ENCODE data around the gene CTTNBP2NL. TPM values are rescaled to one million over a fixed set of nuclear protein-coding genes. Genes with fewer than 3 reads are reported as not detected.
A peak's percentile ranks its signal among the peaks of the same experiment; 100 is the strongest.
"Not testable (repeated sequence)": the region's sequence is repeated elsewhere in the genome, so short reads cannot be mapped to it uniquely, and the experiment has no call there.

CTTNBP2NL gene
- total RNA-seq, 1 experiment from 2014 or later: 11.9 TPM

DNA sequence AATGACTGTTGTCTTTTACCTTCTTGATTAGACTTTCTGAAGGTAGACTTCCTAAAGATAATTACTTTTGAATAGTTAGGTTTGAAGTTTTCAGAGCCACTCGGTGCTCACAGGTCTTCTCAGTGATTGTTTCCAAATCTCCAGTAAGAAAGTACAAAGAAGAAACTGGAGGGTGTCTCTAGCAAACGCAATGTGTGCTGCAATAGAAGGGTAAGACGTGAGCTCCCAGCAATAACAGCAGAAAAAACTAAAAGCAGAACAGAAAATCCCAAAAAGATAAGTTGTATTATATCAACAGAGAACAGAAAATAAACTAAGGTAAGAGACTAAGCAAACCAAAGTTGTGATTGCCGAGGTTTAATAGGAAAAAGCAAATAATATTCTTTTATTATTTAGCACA, 1.8 kb downstream of the CTTNBP2NL start:
- Histone ChIP-seq H3K4me3 (peak overlapping the region; percentile 92), H3K9me3 (no peaks in the 10 kb centered on the region), H3K36me3 (peaks cover 3% of the 10 kb centered on the region), H3K27me3 (no peaks in the 10 kb centered on the region)
- no peak for DNase-seq

GRCh38 chr1:112399456-112399855, 3.4 kb downstream of the CTTNBP2NL start:
- Histone ChIP-seq H3K36me3 (peaks cover 10% of the 10 kb centered on the region), H3K4me3 (no peak overlapping the region), H3K9me3 (no peaks in the 10 kb centered on the region), H3K27me3 (no peaks in the 10 kb centered on the region)
- no peak for DNase-seq

- H3K9me3 ChIP-seq, H3K27me3 ChIP-seq, H3K4me3 ChIP-seq, DNase-seq, H3K36me3 ChIP-seq: not testable (repeated sequence)
Measured at GRCh38 chr1:112400706-112401105, 4.7 kb downstream of the CTTNBP2NL start.

- no peak for DNase-seq
- no peaks in the 10 kb centered on the region for H3K9me3 ChIP-seq
- H3K4me3 ChIP-seq: no peak overlapping the region
- no peaks in the 10 kb centered on the region for H3K27me3 ChIP-seq
- peaks cover 10% of the 10 kb centered on the region for H3K36me3 ChIP-seq
Measured at GRCh38 chr1:112402682-112403643, 6.9 kb downstream of the CTTNBP2NL start.

DNA sequence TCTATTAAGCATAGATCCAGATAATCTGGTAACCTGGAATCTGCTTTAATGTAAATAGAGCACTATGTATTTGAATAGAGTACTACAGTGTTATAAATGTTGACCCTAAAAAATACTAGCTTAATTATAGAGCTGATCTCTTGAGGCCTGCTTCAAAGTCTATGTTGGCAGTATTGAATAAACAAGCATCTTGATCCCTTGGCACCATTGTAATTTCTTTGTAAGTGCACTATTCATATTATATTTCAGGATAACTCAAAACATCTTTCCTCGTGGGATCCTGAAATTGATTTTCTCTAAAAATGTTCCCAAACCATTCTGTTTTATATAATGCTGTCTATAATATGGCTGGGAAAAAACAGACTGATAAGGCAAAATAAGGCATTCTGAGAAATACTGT, 10.8 kb downstream of the CTTNBP2NL start:
- Histone ChIP-seq H3K4me3 (no peak overlapping the region), H3K36me3 (peaks cover 8% of the 10 kb centered on the region), H3K27me3 (no peaks in the 10 kb centered on the region), H3K9me3 (no peaks in the 10 kb centered on the region)
- no peak for DNase-seq

DNA sequence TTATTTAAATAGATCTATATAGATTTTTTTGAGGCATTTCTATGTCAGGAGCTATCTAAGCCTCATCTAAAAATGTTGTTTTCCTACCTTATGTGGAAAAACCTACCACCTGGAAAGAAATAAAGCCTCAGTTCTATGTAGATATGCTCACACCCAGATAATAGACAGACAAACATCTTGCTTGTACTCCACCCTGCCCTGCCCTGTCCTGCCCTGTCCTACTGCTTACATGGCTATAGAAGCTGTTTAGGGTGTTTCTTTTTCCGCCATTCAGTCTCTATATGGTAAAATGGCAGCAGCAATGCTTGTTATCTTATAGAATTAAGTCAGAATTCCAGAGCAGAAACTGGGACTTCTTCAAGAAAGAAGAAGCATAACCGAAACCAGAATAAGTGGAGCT, 13.4 kb downstream of the CTTNBP2NL start:
- no peak overlapping the region for H3K4me3 ChIP-seq
- H3K27me3 ChIP-seq: no peaks in the 10 kb centered on the region
- DNase-seq: no peak
- H3K9me3 ChIP-seq: no peaks in the 10 kb centered on the region
- H3K36me3 ChIP-seq: peaks cover 15% of the 10 kb centered on the region

- Histone ChIP-seq H3K4me3 (no peak overlapping the region), H3K9me3 (no peaks in the 10 kb centered on the region), H3K27me3 (no peaks in the 10 kb centered on the region), H3K36me3 (peaks cover 20% of the 10 kb centered on the region)
- DNase-seq: no peak
Measured at GRCh38 chr1:112410673-112411072, 14.7 kb downstream of the CTTNBP2NL start.

GRCh38 chr1:112417271-112417670, 21.3 kb downstream of the CTTNBP2NL start:
- DNase-seq: no peak
- no peaks in the 10 kb centered on the region for H3K9me3 ChIP-seq
- no peak overlapping the region for H3K4me3 ChIP-seq
- H3K27me3 ChIP-seq: no peaks in the 10 kb centered on the region
- peaks cover 31% of the 10 kb centered on the region for H3K36me3 ChIP-seq

DNA sequence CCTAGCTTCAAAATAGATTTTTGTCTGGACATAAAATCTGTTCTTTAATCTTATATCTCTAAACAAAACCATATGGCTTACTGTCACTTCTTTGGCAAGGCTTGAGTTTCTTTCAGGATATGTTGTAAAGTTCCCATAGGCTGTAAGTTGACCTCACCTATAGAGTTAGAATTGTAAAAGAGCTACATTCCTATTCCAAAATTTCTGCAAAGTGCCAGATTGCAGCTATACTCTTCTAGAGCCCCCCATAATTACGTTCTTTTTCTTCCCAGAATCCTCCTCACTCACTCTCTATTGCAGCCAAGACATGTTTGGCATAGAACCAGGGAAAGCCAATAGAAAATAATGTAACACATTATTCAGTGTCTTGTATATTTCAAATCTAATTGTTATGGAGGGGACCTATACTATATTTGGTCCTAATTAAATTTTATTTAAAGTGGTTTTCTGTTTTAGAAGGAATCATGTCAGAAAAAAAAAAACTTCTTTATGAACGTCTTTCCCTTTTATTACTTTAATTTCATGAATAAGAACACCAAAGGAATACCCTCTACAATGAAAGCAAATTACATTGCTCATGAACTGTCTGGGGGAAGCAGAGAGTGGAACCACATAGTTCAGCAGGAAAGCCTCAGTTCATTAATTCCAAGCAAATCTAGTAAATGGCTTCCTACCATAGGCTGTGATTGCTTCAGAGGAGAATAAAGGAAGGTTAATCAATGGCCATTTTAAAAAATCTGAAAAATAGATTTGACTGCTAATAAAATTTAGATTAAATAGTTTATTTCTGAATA, 22.3 kb downstream of the CTTNBP2NL start:
- H3K9me3 ChIP-seq: no peaks in the 10 kb centered on the region
- H3K36me3 ChIP-seq: peaks cover 28% of the 10 kb centered on the region
- no peaks in the 10 kb centered on the region for H3K27me3 ChIP-seq
- no peak for DNase-seq
- no peak overlapping the region for H3K4me3 ChIP-seq

GRCh38 chr1:112423207-112423606, 27.2 kb downstream of the CTTNBP2NL start:
- H3K4me3 ChIP-seq: no peak overlapping the region
- DNase-seq: no peak
- H3K36me3 ChIP-seq: peaks cover 17% of the 10 kb centered on the region
- H3K27me3 ChIP-seq: no peaks in the 10 kb centered on the region
- no peaks in the 10 kb centered on the region for H3K9me3 ChIP-seq

GRCh38 chr1:112423666-112424065, 27.7 kb downstream of the CTTNBP2NL start:
- peaks cover 17% of the 10 kb centered on the region for H3K36me3 ChIP-seq
- DNase-seq, H3K9me3 ChIP-seq, H3K27me3 ChIP-seq, H3K4me3 ChIP-seq: not testable (repeated sequence)

DNA sequence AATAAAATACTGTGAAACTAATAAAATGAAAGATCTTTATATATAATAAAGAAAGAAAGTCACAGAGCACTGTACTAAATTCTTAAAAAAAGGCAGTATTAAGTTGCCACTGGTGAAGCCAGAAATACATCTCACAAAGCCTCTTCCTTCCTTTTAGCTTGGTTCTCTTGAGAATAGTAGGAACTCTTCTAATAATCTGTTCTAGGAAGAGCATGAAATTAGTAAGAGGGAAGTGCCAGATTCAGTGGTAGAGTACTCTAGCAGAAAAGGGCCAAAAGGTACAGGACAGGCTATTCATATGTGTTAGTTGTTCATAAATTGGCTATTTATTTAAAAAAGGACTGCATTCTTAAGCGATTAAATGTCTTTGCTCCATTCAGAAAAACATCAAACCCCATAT, 33.7 kb downstream of the CTTNBP2NL start:
- no peak overlapping the region for H3K4me3 ChIP-seq
- no peak for DNase-seq
- no peaks in the 10 kb centered on the region for H3K9me3 ChIP-seq
- peaks cover 19% of the 10 kb centered on the region for H3K36me3 ChIP-seq
- H3K27me3 ChIP-seq: no peaks in the 10 kb centered on the region

- no peak for DNase-seq
- H3K36me3 ChIP-seq: peaks cover 18% of the 10 kb centered on the region
- no peak overlapping the region for H3K4me3 ChIP-seq
- no peaks in the 10 kb centered on the region for H3K9me3 ChIP-seq
- no peaks in the 10 kb centered on the region for H3K27me3 ChIP-seq
Measured at GRCh38 chr1:112431038-112431437, 35.0 kb downstream of the CTTNBP2NL start.

- H3K36me3 ChIP-seq: peaks cover 22% of the 10 kb centered on the region
- H3K9me3 ChIP-seq: no peaks in the 10 kb centered on the region
- no peak for DNase-seq
- no peaks in the 10 kb centered on the region for H3K27me3 ChIP-seq
- H3K4me3 ChIP-seq: no peak overlapping the region
Measured at GRCh38 chr1:112435448-112435847, 39.4 kb downstream of the CTTNBP2NL start.

DNA sequence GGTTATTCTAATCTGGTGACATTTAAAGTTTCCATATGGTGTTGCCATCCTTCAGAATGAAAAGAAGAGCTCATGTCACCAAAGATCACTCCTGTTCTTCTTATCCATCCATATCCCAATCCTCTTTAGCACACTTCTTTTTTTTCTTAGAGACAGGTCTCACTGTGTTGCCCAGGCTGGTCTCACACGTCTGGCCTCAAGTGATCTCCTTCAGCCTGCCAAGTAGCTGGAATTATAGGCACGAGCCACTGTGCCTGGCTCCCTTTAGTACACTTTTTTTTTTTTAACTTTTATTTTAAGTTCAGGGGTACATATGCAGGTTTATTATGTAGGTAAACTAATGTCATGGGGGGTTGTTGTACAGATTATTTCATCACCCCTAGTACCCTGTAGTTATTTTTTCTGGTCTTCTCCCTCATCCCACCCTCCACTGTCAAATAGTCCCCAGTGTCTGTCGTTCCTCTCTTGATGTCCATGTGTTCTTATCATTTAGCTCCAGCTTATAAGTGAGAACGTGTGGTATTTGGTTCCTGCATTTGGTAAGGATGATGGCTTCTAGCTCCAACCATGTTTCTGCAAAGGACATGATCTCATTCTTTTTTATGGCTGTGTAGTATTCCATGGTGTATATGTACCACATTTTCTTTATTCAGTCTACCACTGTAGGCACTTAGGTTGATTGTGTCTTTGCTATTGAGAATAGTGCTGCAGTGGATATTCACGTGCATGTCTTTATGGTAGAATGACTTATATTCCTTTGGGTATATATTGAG, 40.6 kb downstream of the CTTNBP2NL start:
- Histone ChIP-seq H3K4me3 (no peak overlapping the region), H3K36me3 (peaks cover 24% of the 10 kb centered on the region), H3K27me3 (no peaks in the 10 kb centered on the region), H3K9me3 (no peaks in the 10 kb centered on the region)
- no peak for DNase-seq

- not testable (repeated sequence) for H3K27me3 ChIP-seq, H3K9me3 ChIP-seq, DNase-seq, H3K4me3 ChIP-seq
- peaks cover 21% of the 10 kb centered on the region for H3K36me3 ChIP-seq
Measured at GRCh38 chr1:112438156-112438555, 42.1 kb downstream of the CTTNBP2NL start.

- no peaks in the 10 kb centered on the region for H3K27me3 ChIP-seq
- no peaks in the 10 kb centered on the region for H3K9me3 ChIP-seq
- no peak overlapping the region for H3K4me3 ChIP-seq
- peaks cover 14% of the 10 kb centered on the region for H3K36me3 ChIP-seq
- no peak for DNase-seq
Measured at GRCh38 chr1:112439592-112439991, 43.6 kb downstream of the CTTNBP2NL start.
